ENCODE data around the gene SF3B4. TPM values are rescaled to one million over a fixed set of nuclear protein-coding genes. Genes with fewer than 3 reads are reported as not detected.
"Not testable (repeated sequence)": the region's sequence is repeated elsewhere in the genome, so short reads cannot be mapped to it uniquely, and the experiment has no call there.

Gene SF3B4
- total RNA-seq, 4 donors from 2014 or later = 14.9 to 21.6 (median 18.3) TPM

DNA sequence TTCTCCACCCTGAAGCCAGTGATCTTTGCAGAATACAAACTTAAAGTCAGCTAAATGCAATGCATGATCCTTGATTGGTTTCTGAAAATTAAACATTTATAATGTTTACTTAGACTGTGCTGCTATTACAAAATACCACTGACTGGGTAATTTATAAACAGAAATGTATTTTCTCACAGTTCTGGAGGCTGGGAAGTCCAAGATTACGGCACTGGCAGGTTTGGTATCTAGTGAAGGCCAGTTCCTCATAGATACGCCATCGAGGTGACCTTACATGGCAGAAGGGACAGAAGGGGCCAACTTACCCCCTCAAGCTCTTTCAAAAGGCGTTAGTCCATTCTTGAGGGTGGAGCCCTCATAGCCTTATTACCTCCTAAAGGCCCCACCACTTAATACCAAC is 31.0 kb downstream of the SF3B4 start:
- DNase-seq (ENCODE audit: low spot score in 2 of 2) = no peak
- intact Hi-C loops (cut with DNase I; ENCODE audit: low total_unique reads) = no loop called here
- 90 to 94% methylated on average over 4 of the region's 4 CpGs for WGBS, 2 donors
- no peak overlapping the region for H3K4me3 ChIP-seq (ENCODE audit: low read depth, poor library complexity, severe bottlenecking)
- TF ChIP-seq, protein P1, sequence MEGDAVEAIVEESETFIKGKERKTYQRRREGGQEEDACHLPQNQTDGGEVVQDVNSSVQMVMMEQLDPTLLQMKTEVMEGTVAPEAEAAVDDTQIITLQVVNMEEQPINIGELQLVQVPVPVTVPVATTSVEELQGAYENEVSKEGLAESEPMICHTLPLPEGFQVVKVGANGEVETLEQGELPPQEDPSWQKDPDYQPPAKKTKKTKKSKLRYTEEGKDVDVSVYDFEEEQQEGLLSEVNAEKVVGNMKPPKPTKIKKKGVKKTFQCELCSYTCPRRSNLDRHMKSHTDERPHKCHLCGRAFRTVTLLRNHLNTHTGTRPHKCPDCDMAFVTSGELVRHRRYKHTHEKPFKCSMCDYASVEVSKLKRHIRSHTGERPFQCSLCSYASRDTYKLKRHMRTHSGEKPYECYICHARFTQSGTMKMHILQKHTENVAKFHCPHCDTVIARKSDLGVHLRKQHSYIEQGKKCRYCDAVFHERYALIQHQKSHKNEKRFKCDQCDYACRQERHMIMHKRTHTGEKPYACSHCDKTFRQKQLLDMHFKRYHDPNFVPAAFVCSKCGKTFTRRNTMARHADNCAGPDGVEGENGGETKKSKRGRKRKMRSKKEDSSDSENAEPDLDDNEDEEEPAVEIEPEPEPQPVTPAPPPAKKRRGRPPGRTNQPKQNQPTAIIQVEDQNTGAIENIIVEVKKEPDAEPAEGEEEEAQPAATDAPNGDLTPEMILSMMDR (IDR thresholded peaks at IDR 0.05) = no peak
- TF ChIP-seq POLR2A (IDR thresholded peaks at IDR 0.05) = no peak

- WGBS, 2 donors = 10% methylated on average over 6 of the region's 6 CpGs
- peak overlapping the region; percentile 10 for H3K4me3 ChIP-seq (ENCODE audit: low read depth, poor library complexity, severe bottlenecking)
- DNase-seq (ENCODE audit: low spot score in 2 of 2) = peak; percentile 53 to 89
- intact Hi-C loops (cut with DNase I; ENCODE audit: low total_unique reads) = no loop called here
- no peak for TF ChIP-seq POLR2A (IDR thresholded peaks at IDR 0.05)
- TF ChIP-seq, protein P1 (IDR thresholded peaks at IDR 0.05) = no peak
These were observed 38.7 kb downstream of the SF3B4 start for GRCh38 chr1:149888999-149889289.

- WGBS, 2 donors = 2% methylated on average over 28 of the region's 28 CpGs
- peak; percentile 83 to 96 for DNase-seq (ENCODE audit: low spot score in 2 of 2)
- no peak for TF ChIP-seq POLR2A (IDR thresholded peaks at IDR 0.05)
- TF ChIP-seq, protein P1 (IDR thresholded peaks at IDR 0.05) = peak in 1 of 3 donors; percentile 50
- intact Hi-C loops (cut with DNase I; ENCODE audit: low total_unique reads) = no loop called here
- peak overlapping the region; percentile 10 for H3K4me3 ChIP-seq (ENCODE audit: low read depth, poor library complexity, severe bottlenecking)
These were observed 39.2 kb downstream of the SF3B4 start for GRCh38 chr1:149888247-149888998.

DNA sequence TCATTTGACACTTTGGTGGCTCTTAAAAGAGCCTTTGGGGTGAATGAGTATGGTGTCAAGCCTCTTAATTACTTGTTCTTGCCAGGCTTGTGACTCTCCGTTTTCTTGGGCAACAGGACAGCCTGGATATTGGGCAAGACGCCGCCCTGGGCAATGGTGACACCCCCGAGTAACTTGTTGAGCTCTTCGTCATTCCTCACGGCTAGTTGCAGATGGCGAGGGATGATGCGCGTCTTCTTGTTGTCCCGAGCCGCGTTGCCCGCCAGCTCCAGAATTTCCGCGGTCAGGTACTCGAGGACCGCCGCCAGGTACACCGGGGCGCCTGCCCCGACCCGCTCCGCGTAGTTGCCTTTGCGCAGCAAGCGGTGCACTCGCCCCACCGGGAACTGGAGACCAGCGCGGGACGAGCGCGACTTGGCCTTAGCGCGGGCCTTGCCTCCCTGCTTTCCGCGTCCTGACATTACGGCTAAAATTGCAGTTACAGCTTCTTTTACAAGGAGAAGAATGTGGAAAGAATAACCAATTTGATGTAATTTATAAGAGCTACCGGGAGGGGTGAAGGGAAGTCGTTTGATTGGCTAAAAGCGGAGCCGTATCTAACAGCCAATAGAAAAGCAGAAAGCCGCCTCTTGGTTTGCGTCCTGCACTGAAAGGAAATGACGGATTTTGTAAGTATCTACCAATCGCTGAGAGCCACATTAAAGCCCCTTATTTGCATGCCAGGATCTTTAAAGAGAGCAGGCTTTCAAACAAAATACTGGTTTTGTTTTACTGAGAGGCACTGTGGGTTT is 40.0 kb downstream of the SF3B4 start:
- 0% methylated on average over 29 to 46 of the region's 46 CpGs for WGBS, 2 donors
- intact Hi-C loops (cut with DNase I; ENCODE audit: low total_unique reads) = no loop called here
- H3K4me3 ChIP-seq (ENCODE audit: low read depth, poor library complexity, severe bottlenecking) = peak overlapping the region; percentile 59
- TF ChIP-seq POLR2A (IDR thresholded peaks at IDR 0.05) = peak in 1 of 2 donors; percentile 90
- TF ChIP-seq, protein P1 (IDR thresholded peaks at IDR 0.05) = no peak
- peak; percentile 95 to 97 for DNase-seq (ENCODE audit: low spot score in 2 of 2)

- 1% methylated on average over 7 to 13 of the region's 13 CpGs for WGBS, 2 donors
- DNase-seq (ENCODE audit: low spot score in 2 of 2); intact Hi-C loops (cut with DNase I; ENCODE audit: low total_unique reads): not testable (repeated sequence)
- H3K4me3 ChIP-seq (ENCODE audit: low read depth, poor library complexity, severe bottlenecking) = peak overlapping the region; percentile 59
These were observed 40.5 kb downstream of the SF3B4 start for GRCh38 chr1:149887196-149887455.

GRCh38 chr1:149886396-149887195 is 41.0 kb downstream of the SF3B4 start:
- peak overlapping the region; percentile 69 for H3K4me3 ChIP-seq (ENCODE audit: low read depth, poor library complexity, severe bottlenecking)
- DNase-seq (ENCODE audit: low spot score in 2 of 2) = peak; percentile 96
- peak in 1 of 2 donors; percentile 99 for TF ChIP-seq POLR2A (IDR thresholded peaks at IDR 0.05)
- TF ChIP-seq, protein P1 (IDR thresholded peaks at IDR 0.05) = no peak
- intact Hi-C loops (cut with DNase I; ENCODE audit: low total_unique reads) = no loop called here
- WGBS, 2 donors = 0% methylated on average over 58 to 61 of the region's 62 CpGs

DNA sequence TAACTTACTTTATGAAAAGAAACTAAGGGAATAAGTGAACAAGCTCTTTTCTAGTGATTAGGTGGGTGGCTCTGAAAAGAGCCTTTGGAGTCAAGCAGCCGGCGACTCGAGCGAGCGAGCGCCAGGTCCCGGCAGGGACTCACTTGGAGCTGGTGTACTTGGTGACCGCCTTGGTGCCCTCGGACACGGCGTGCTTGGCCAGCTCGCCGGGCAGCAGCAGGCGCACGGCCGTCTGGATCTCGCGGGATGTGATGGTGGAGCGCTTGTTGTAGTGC is 41.5 kb downstream of the SF3B4 start:
- H3K4me3 ChIP-seq (ENCODE audit: low read depth, poor library complexity, severe bottlenecking) = peak overlapping the region; percentile 69
- DNase-seq (ENCODE audit: low spot score in 2 of 2); intact Hi-C loops (cut with DNase I; ENCODE audit: low total_unique reads): not testable (repeated sequence)
- 0 to 1% methylated on average over 8 to 19 of the region's 19 CpGs for WGBS, 2 donors

All from lower leg skin (tissue), 4 donors.